Measurements from ENCODE around the gene HBEGF. TPM values are rescaled to one million over a fixed set of nuclear protein-coding genes. Genes with fewer than 3 reads are reported as not detected.
A peak's percentile ranks its signal among the peaks of the same experiment; 100 is the strongest.
"Not testable (repeated sequence)": the region's sequence is repeated elsewhere in the genome, so short reads cannot be mapped to it uniquely, and the experiment has no call there.

Gene HBEGF
- total RNA-seq, 1 experiment from 2014 or later: 2.4 TPM

DNA sequence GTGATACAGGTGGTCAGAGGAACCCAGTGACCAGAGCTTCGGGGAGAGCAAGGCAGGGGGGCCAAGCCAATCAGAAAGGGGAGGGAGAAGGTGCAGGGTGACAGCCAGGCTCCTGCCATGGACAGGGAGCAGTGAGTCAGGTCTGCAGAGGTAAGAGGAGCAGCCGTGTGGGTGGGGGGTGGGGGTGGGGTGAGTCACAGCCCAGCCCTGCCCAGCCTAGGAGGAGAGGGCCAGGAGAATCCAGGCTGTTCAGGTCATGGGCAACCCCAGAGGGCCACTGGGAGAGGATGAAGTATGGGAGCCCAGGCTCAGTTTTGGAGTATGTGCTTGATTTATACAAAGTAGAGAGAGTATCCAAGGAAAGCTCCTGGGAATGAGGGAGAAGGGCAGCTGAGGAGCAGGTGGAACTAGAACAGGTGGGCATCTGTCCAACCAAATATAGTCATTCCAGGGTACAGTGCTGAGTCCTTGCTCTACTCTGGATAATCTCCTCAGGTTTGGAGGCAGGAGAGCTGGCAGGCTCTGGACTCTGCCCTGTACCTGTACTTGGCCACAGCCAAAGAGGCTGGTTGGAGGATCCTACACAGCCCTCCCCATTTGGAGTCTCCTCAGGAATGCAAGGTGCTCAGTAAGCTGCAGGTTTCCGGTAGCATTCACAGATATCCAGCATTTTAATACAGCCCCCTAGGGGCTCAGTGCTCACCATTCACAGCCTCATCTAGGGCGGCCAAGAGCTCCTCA is 1.6 kb downstream of the HBEGF start:
- no peak overlapping the region for H3T11ph ChIP-seq (ENCODE audit: low read length)
- no peak overlapping the region for H2BK12ac ChIP-seq (ENCODE audit: insufficient read length, low read depth, low read length)
- H3K27ac ChIP-seq (ENCODE audit: insufficient read length, low read depth, low read length): no peak overlapping the region
- H3K4me1 ChIP-seq (ENCODE audit: insufficient read depth, low read length): no peaks in the 10 kb centered on the region; the same call in 1 of the 2 replicates
- DNase-seq: no peak
- WGBS (ENCODE audit: extremely low coverage, insufficient read length, low lambda C conversion rate): no CpG with 5 or more reads among the region's 4 CpGs
- no peak overlapping the region for H3K4ac ChIP-seq (ENCODE audit: low read depth, low read length)
- no peak overlapping the region for H2BK20ac ChIP-seq (ENCODE audit: low read depth, low read length, poor library complexity, severe bottlenecking)
- H3K9ac ChIP-seq (ENCODE audit: extremely low read depth, insufficient read length, low read length): no peak overlapping the region
- no peaks in the 10 kb centered on the region for H3K9me3 Mint-ChIP-seq
- H3K9me3 ChIP-seq (ENCODE audit: control insufficient read depth, low read depth, low read length): no peaks in the 10 kb centered on the region
- peaks cover 3% of the 10 kb centered on the region; the same call in 1 of the 2 replicates for H3K27me3 ChIP-seq (ENCODE audit: insufficient read depth, low read length)
- H3K4me1 Mint-ChIP-seq: peaks cover 19 to 24% of the 10 kb centered on the region in 2 experiments
- H3K79me2 ChIP-seq (ENCODE audit: insufficient read depth, low read length): no peaks in the 10 kb centered on the region
- no peak overlapping the region for H3K27ac Mint-ChIP-seq
- H2AFZ ChIP-seq (ENCODE audit: low read length): no peak overlapping the region
- no peak overlapping the region for H2AK5ac ChIP-seq (ENCODE audit: insufficient read length, low read length)
- peaks cover 0 to 4% (median 0%) of the 10 kb centered on the region in 3 experiments; a peak in 2 of 7 replicates for H3K36me3 Mint-ChIP-seq (ENCODE audit: insufficient read depth in 1 of 3, low read depth in 3 of 3)
- no peak overlapping the region for H3K14ac ChIP-seq (ENCODE audit: insufficient read depth, low read length)
- H2BK120ac ChIP-seq (ENCODE audit: low read depth, low read length, poor library complexity, severe bottlenecking): no peak overlapping the region
- H3K79me1 ChIP-seq (ENCODE audit: insufficient read depth, low read depth, low read length, poor library complexity, severe bottlenecking): no peaks in the 10 kb centered on the region
- no peak overlapping the region for H2BK15ac ChIP-seq (ENCODE audit: low read depth, low read length)
- peak overlapping the region; percentile 40 to 77; a peak in 3 of 5 replicates for H3K4me3 Mint-ChIP-seq
- no peak overlapping the region for H3K56ac ChIP-seq (ENCODE audit: insufficient read length, low read depth, low read length)
- peaks cover 22% of the 10 kb centered on the region for H3K27me3 Mint-ChIP-seq (ENCODE audit: low read depth)
- H3K4me2 ChIP-seq (ENCODE audit: insufficient read depth, insufficient read length, low read length): peak overlapping the region; percentile 55
- no peaks in the 10 kb centered on the region for H4K20me1 ChIP-seq (ENCODE audit: control insufficient read depth, insufficient read depth, insufficient read length)
- TF ChIP-seq, protein P1, sequence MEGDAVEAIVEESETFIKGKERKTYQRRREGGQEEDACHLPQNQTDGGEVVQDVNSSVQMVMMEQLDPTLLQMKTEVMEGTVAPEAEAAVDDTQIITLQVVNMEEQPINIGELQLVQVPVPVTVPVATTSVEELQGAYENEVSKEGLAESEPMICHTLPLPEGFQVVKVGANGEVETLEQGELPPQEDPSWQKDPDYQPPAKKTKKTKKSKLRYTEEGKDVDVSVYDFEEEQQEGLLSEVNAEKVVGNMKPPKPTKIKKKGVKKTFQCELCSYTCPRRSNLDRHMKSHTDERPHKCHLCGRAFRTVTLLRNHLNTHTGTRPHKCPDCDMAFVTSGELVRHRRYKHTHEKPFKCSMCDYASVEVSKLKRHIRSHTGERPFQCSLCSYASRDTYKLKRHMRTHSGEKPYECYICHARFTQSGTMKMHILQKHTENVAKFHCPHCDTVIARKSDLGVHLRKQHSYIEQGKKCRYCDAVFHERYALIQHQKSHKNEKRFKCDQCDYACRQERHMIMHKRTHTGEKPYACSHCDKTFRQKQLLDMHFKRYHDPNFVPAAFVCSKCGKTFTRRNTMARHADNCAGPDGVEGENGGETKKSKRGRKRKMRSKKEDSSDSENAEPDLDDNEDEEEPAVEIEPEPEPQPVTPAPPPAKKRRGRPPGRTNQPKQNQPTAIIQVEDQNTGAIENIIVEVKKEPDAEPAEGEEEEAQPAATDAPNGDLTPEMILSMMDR (conservative IDR thresholded peaks at IDR 0.05): no peak
- H3K18ac ChIP-seq (ENCODE audit: insufficient read length, low read depth, low read length): no peak overlapping the region
- no peak overlapping the region for H4K5ac ChIP-seq (ENCODE audit: insufficient read length, low read depth, low read length)
- no peak overlapping the region for H4K91ac ChIP-seq (ENCODE audit: insufficient read length, low read depth, low read length)
- peaks cover 11% of the 10 kb centered on the region for H3K23me2 ChIP-seq (ENCODE audit: insufficient read length, low read depth, low read length, poor library complexity, severe bottlenecking)
- no peak overlapping the region for H4K8ac ChIP-seq (replicated peaks; ENCODE audit: insufficient read length, low read depth, low read length)
- no peak overlapping the region for H3K23ac ChIP-seq (ENCODE audit: insufficient read length, low read depth, low read length)
- H2BK5ac ChIP-seq (ENCODE audit: insufficient read length, low read length): no peak overlapping the region

DNA sequence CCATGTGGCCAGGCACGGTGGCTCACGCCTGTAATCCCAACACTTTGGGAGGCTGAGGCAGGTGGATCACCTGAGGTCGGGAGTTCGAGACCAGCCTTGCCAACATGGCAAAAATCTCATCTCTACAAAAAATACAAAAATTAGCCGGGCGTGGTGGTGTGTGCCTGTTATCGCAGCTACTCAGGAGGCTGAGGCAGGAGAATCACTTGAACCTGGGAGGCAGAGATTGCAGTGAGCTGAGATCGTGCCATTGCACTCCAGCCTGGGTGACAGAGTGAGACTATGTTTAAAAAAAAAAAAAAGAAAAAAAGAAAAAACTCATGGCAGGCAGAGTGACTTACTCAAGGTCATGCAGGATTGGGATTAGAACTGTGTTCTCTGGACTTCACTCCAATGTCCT is 2.6 kb downstream of the HBEGF start:
- not testable (repeated sequence) for H3K79me1 ChIP-seq (ENCODE audit: insufficient read depth, low read depth, low read length, poor library complexity, severe bottlenecking); H2BK12ac ChIP-seq (ENCODE audit: insufficient read length, low read depth, low read length); H3K79me2 ChIP-seq (ENCODE audit: insufficient read depth, low read length); H3K14ac ChIP-seq (ENCODE audit: insufficient read depth, low read length); H3K4me3 Mint-ChIP-seq; H3T11ph ChIP-seq (ENCODE audit: low read length); H3K9me3 Mint-ChIP-seq; H2AK5ac ChIP-seq (ENCODE audit: insufficient read length, low read length); H3K4me2 ChIP-seq (ENCODE audit: insufficient read depth, insufficient read length, low read length); H3K56ac ChIP-seq (ENCODE audit: insufficient read length, low read depth, low read length); H4K20me1 ChIP-seq (ENCODE audit: control insufficient read depth, insufficient read depth, insufficient read length); H3K9me3 ChIP-seq (ENCODE audit: control insufficient read depth, low read depth, low read length); H3K4me1 ChIP-seq (ENCODE audit: insufficient read depth, low read length); H3K36me3 Mint-ChIP-seq (ENCODE audit: insufficient read depth in 1 of 3, low read depth in 3 of 3); H2BK120ac ChIP-seq (ENCODE audit: low read depth, low read length, poor library complexity, severe bottlenecking); H2AFZ ChIP-seq (ENCODE audit: low read length); H3K23ac ChIP-seq (ENCODE audit: insufficient read length, low read depth, low read length); H2BK15ac ChIP-seq (ENCODE audit: low read depth, low read length); H4K91ac ChIP-seq (ENCODE audit: insufficient read length, low read depth, low read length); H3K27me3 ChIP-seq (ENCODE audit: insufficient read depth, low read length); H3K4ac ChIP-seq (ENCODE audit: low read depth, low read length); H3K27ac ChIP-seq (ENCODE audit: insufficient read length, low read depth, low read length); H4K5ac ChIP-seq (ENCODE audit: insufficient read length, low read depth, low read length); H2BK20ac ChIP-seq (ENCODE audit: low read depth, low read length, poor library complexity, severe bottlenecking); H4K8ac ChIP-seq (replicated peaks; ENCODE audit: insufficient read length, low read depth, low read length); H3K9ac ChIP-seq (ENCODE audit: extremely low read depth, insufficient read length, low read length); H3K18ac ChIP-seq (ENCODE audit: insufficient read length, low read depth, low read length); DNase-seq; H2BK5ac ChIP-seq (ENCODE audit: insufficient read length, low read length); H3K27ac Mint-ChIP-seq
- WGBS (ENCODE audit: extremely low coverage, insufficient read length, low lambda C conversion rate): no CpG with 5 or more reads among the region's 8 CpGs
- Mint-ChIP-seq H3K4me1 (peaks cover 19 to 21% of the 10 kb centered on the region in 2 experiments), H3K27me3 (ENCODE audit: low read depth) (peaks cover 22% of the 10 kb centered on the region)
- peaks cover 11% of the 10 kb centered on the region for H3K23me2 ChIP-seq (ENCODE audit: insufficient read length, low read depth, low read length, poor library complexity, severe bottlenecking)

Measured in H9 (cell line).